ENCODE results near the gene ASCL5.

DNA sequence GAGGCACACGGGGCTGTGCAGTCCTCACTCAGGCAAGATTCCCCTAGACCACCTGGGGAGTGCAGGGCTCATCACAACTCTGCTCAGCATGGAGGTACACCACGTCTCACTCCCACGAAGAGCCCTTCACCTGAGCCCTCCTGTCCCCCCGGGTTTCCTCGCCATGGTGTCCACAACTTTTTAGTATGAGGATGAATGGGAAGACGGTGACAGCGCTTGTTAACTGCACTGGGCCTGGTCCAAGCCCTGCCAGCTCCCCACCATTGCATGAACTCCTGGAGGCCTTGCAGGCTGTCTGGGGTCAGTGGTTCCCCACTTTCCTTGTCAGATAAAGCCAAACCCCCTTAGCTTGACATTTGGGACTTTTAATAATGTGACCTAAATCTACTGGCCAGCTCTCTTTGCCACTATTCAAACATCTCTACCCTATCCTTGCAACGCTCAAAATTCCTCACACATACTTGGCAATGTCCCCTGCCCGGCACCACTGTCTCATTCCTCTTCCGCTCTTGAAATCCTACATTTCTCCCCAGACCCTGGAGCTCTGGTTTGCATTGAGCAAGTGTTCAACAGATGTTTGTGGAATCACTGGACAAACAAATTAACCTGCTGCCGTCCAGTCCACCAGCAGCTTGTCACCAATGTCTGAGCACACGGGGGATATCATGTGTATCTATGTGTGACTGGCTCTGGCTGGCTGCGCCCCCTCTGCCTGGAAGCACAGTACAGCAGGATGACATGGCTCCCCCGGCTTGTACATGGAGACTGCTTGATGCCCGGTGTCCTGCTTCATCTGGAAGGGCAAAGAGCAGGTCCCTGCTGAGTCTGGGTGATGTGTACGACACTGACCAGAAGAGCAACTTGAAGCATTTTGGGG lies 16.1 kb upstream of the ASCL5 start:
- TF ChIP-seq EZH2 (IDR thresholded peaks at IDR 0.05) (no peak), POLR2AphosphoS5 (IDR thresholded peaks at IDR 0.05; ENCODE audit: borderline replicate concordance, low read depth, low read length) (no peak), FOXP2 (optimal IDR thresholded peaks at IDR 0.05; ENCODE audit: control extremely low read depth, extremely low read length, insufficient read depth) (no peak)
